Prostate gland (tissue), 2 donors: ENCODE data around the gene C3orf38. TPM values are rescaled to one million over a fixed set of nuclear protein-coding genes. Genes with fewer than 3 reads are reported as not detected.

Experiments
- DNase-seq: peaks from one replicate; pipeline ENCODE4 v3.0.0-alpha.2; 2019; ENCODE audit warnings: low spot score
- H3K27ac ChIP-seq, 2 donors: fragments of 200-600 bp; sonication (generic); 2 replicates each; pipeline ENCODE4 v1.5.1; 2017 to 2019
- H3K27me3 ChIP-seq: fragments of 200-600 bp; sonication (generic); replicated peaks from 2 replicates; pipeline ENCODE4 v1.5.1; 2019; ENCODE audit not compliant: insufficient read depth
- H3K36me3 ChIP-seq, 2 donors: fragments of 200-600 bp; sonication (generic); 1 replicate in 1 of 2; 2 replicates in 1 of 2; pipeline versions ENCODE4 v1.5.1 to v1.8.1; 2017 to 2019
- H3K4me1 ChIP-seq: fragments of 200-600 bp; sonication (generic); replicated peaks from 2 replicates; pipeline ENCODE4 v1.5.1; 2019
- H3K4me3 ChIP-seq, 2 donors: fragments of 200-600 bp; sonication (generic); 2 replicates each; pipeline ENCODE4 v1.5.1; 2017 to 2019
- H3K9me3 ChIP-seq: fragments of 200-600 bp; sonication (generic); 2 replicates; pipeline ENCODE4 v1.5.1; 2017
- CTCF ChIP-seq, 4 experiments: fragments of 200-600 bp in 2 of 4; fragments of 450-650 bp in 2 of 4; sonication (generic) in 2 of 4; IDR thresholded peaks; 1 replicate in 3 of 4; 2 replicates in 1 of 4; pipeline ENCODE4 v1.5.1; 2016 to 2019; ENCODE audit warnings: antibody characterized with exemption in 4 of 4, mild to moderate bottlenecking in 2 of 4, moderate library complexity in 2 of 4
- POLR2A ChIP-seq: fragments of 450-650 bp; IDR thresholded peaks from one replicate; pipeline ENCODE4 v1.6.1; 2016; ENCODE audit warnings: antibody characterized with exemption, mild to moderate bottlenecking
- POLR2AphosphoS5 ChIP-seq: sonication (generic); formaldehyde crosslinking; IDR thresholded peaks from one replicate; pipeline ENCODE4 v1.6.1; 2017; ENCODE audit warnings: antibody characterized with exemption
- WGBS: methylation state at CpG from one replicate; pipeline ENCODE4 v1.1.5; 2018; 5-methylcytosine and 5-hydroxymethylcytosine counted together
- intact Hi-C: fragments of 100-400 bp; cut with DNase I; formaldehyde crosslinking; loops from one replicate; pipeline ENCODE4 v1.14.2; 2022
- total RNA-seq, 2 donors: library from RNA; depleted of rRNA; stranded (reverse); fragments of >200 nt; gene quantifications; one replicate each; pipeline ENCODE4 v1.1.0, GENCODE V29; 2016

Gene C3orf38
- total RNA-seq, 2 donors from 2014 or later, result 16.0 to 33.3 TPM

GRCh38 chr3:88142094-88142624 is 7.6 kb upstream of the C3orf38 start:
- TF ChIP-seq CTCF (IDR thresholded peaks at IDR 0.05) (no peak), POLR2AphosphoS5 (no peak), POLR2A (no peak)
- WGBS, result 67% methylated on average over 3 of the region's 3 CpGs

GRCh38 chr3:88147261-88147660 is 2.5 kb upstream of the C3orf38 start:
- no peaks in the 10 kb centered on the region for H3K4me1 ChIP-seq
- H3K27me3 ChIP-seq, result no peaks in the 10 kb centered on the region
- H3K9me3 ChIP-seq, result no peaks in the 10 kb centered on the region
- intact Hi-C loops, result no loop called here
- no peak for TF ChIP-seq POLR2AphosphoS5
- TF ChIP-seq POLR2A, result no peak
- TF ChIP-seq CTCF (IDR thresholded peaks at IDR 0.05), result no peak
- no peak overlapping the region for H3K27ac ChIP-seq
- no peak for DNase-seq
- H3K36me3 ChIP-seq, result no peaks in the 10 kb centered on the region
- no peak overlapping the region for H3K4me3 ChIP-seq

More at GRCh38 chr3:88142094-88142624, 7.6 kb upstream of the C3orf38 start:
- Histone ChIP-seq H3K9me3 (no peaks in the 10 kb centered on the region), H3K27me3 (no peaks in the 10 kb centered on the region), H3K4me3 (no peak overlapping the region), H3K27ac (no peak overlapping the region), H3K4me1 (no peaks in the 10 kb centered on the region), H3K36me3 (no peaks in the 10 kb centered on the region)
- no peak for DNase-seq
- intact Hi-C loops, result no loop called here

GRCh38 chr3:88148651-88149050 is 1.1 kb upstream of the C3orf38 start:
- peak overlapping the region; percentile 73 for H3K4me3 ChIP-seq
- no peak overlapping the region for H3K27ac ChIP-seq
- H3K9me3 ChIP-seq, result no peaks in the 10 kb centered on the region
- no peak for DNase-seq
- H3K36me3 ChIP-seq, result no peaks in the 10 kb centered on the region
- TF ChIP-seq CTCF (IDR thresholded peaks at IDR 0.05), result no peak
- no peak for TF ChIP-seq POLR2A
- no peak for TF ChIP-seq POLR2AphosphoS5
- H3K4me1 ChIP-seq, result no peaks in the 10 kb centered on the region
- 59% methylated on average over 17 of the region's 17 CpGs for WGBS
- no peaks in the 10 kb centered on the region for H3K27me3 ChIP-seq
- intact Hi-C loops, result loop anchor here (1.0 kb wide), 1 partner anchor 89 kb away; the partner anchor contains the start of genes CGGBP1 and ZNF654

GRCh38 chr3:88149101-88149508 is 654 bp upstream of the C3orf38 start:
- H3K27me3 ChIP-seq, result no peaks in the 10 kb centered on the region
- intact Hi-C loops, result loop anchor here (1.0 kb wide), 1 partner anchor 90 kb away; the partner anchor contains the start of genes CGGBP1 and ZNF654
- H3K27ac ChIP-seq, result peak overlapping the region; percentile 93
- H3K36me3 ChIP-seq, result no peaks in the 10 kb centered on the region
- WGBS, result under 1% methylated on average over 16 of the region's 16 CpGs
- DNase-seq, result no peak
- TF ChIP-seq CTCF (IDR thresholded peaks at IDR 0.05) (no peak), POLR2AphosphoS5 (no peak), POLR2A (no peak)
- peak overlapping the region; percentile 73 for H3K4me3 ChIP-seq
- no peaks in the 10 kb centered on the region for H3K4me1 ChIP-seq
- no peaks in the 10 kb centered on the region for H3K9me3 ChIP-seq

DNA sequence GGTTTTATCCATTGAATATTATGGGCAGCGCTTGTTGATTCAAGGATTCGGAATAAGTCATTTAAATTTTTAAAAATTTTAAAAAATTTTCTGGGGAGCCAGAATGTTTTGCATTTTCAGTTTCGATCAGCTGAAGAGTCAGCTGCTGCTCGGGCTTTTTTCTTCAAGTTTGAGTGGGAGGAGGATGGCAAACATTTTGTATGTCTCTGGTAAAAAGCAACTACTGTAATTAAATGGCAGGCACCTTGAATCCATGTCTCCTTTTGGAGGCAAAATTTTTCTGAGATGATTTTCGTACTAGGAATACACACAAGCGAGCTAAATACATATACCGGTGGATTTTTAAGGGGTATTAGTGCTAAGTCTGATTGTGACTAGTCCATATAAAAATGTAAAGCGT is 612 bp downstream of the C3orf38 start:
- H3K27me3 ChIP-seq, result no peaks in the 10 kb centered on the region
- no peak for DNase-seq
- H3K4me1 ChIP-seq, result no peaks in the 10 kb centered on the region
- H3K4me3 ChIP-seq, result peak overlapping the region; percentile 73
- no peaks in the 10 kb centered on the region for H3K9me3 ChIP-seq
- TF ChIP-seq POLR2AphosphoS5 (no peak), POLR2A (no peak), CTCF (IDR thresholded peaks at IDR 0.05) (no peak)
- WGBS, result 2% methylated on average over 8 of the region's 8 CpGs
- intact Hi-C loops, result no loop called here
- peak overlapping the region; percentile 93 for H3K27ac ChIP-seq
- H3K36me3 ChIP-seq, result no peaks in the 10 kb centered on the region
